ENCODE measurements around the gene KDM4B.

Gene KDM4B

GRCh38 chr19:5040544-5041167, 71.7 kb downstream of the KDM4B start:
- TF ChIP-seq CTCF (IDR thresholded peaks at IDR 0.05; ENCODE audit: low read depth, low read length, missing control alignments): no peak
- DNase-seq: no peak
- Histone ChIP-seq H3K27ac (no peak overlapping the region), H3K27me3 (replicated peaks) (no peaks in the 10 kb centered on the region), H3K36me3 (replicated peaks) (peaks cover 34% of the 10 kb centered on the region), H3K4me3 (ENCODE audit: low read depth, low read length) (no peak overlapping the region)
- in situ Hi-C loops (cut with HindIII; ENCODE audit: low pct_ligation_motif_present, low sequenced_read_pairs): no loop called here

- Histone ChIP-seq H3K36me3 (replicated peaks) (peaks cover 34% of the 10 kb centered on the region), H3K4me3 (ENCODE audit: low read depth, low read length) (no peak overlapping the region), H3K27me3 (replicated peaks) (no peaks in the 10 kb centered on the region), H3K27ac (no peak overlapping the region)
- TF ChIP-seq CTCF (IDR thresholded peaks at IDR 0.05; ENCODE audit: low read depth, low read length, missing control alignments): no peak
- no peak for DNase-seq
- in situ Hi-C loops (cut with HindIII; ENCODE audit: low pct_ligation_motif_present, low sequenced_read_pairs): no loop called here
Observed at GRCh38 chr19:5041168-5041912, 72.4 kb downstream of the KDM4B start.

- in situ Hi-C loops (cut with HindIII; ENCODE audit: low pct_ligation_motif_present, low sequenced_read_pairs): no loop called here
- Histone ChIP-seq H3K27ac (no peak overlapping the region), H3K27me3 (replicated peaks) (no peaks in the 10 kb centered on the region), H3K36me3 (replicated peaks) (peaks cover 34% of the 10 kb centered on the region), H3K4me3 (ENCODE audit: low read depth, low read length) (no peak overlapping the region)
- no peak for TF ChIP-seq CTCF (IDR thresholded peaks at IDR 0.05; ENCODE audit: low read depth, low read length, missing control alignments)
- DNase-seq: no peak
Observed at GRCh38 chr19:5041913-5042187, 72.9 kb downstream of the KDM4B start.

- in situ Hi-C loops (cut with HindIII; ENCODE audit: low pct_ligation_motif_present, low sequenced_read_pairs): no loop called here
- no peak overlapping the region for H3K4me3 ChIP-seq (ENCODE audit: low read depth, low read length)
- H3K36me3 ChIP-seq (replicated peaks): peaks cover 36% of the 10 kb centered on the region
- H3K27ac ChIP-seq: no peak overlapping the region
- no peak for TF ChIP-seq CTCF (IDR thresholded peaks at IDR 0.05; ENCODE audit: low read depth, low read length, missing control alignments)
- no peak for DNase-seq
- H3K27me3 ChIP-seq (replicated peaks): no peaks in the 10 kb centered on the region
Observed at GRCh38 chr19:5042556-5042955, 73.6 kb downstream of the KDM4B start.

- no peak overlapping the region for H3K27ac ChIP-seq
- H3K36me3 ChIP-seq (replicated peaks): peaks cover 34% of the 10 kb centered on the region
- H3K4me3 ChIP-seq (ENCODE audit: low read depth, low read length): no peak overlapping the region
- TF ChIP-seq CTCF (IDR thresholded peaks at IDR 0.05; ENCODE audit: low read depth, low read length, missing control alignments): no peak
- no peaks in the 10 kb centered on the region for H3K27me3 ChIP-seq (replicated peaks)
- no peak for DNase-seq
- in situ Hi-C loops (cut with HindIII; ENCODE audit: low pct_ligation_motif_present, low sequenced_read_pairs): no loop called here
Observed at GRCh38 chr19:5045029-5045428, 76.1 kb downstream of the KDM4B start.

GRCh38 chr19:5045956-5046338, 77.0 kb downstream of the KDM4B start:
- Histone ChIP-seq H3K4me3 (ENCODE audit: low read depth, low read length) (no peak overlapping the region), H3K27me3 (replicated peaks) (no peaks in the 10 kb centered on the region), H3K36me3 (replicated peaks) (peaks cover 26% of the 10 kb centered on the region), H3K27ac (no peak overlapping the region)
- no peak for TF ChIP-seq CTCF (IDR thresholded peaks at IDR 0.05; ENCODE audit: low read depth, low read length, missing control alignments)
- no peak for DNase-seq
- in situ Hi-C loops (cut with HindIII; ENCODE audit: low pct_ligation_motif_present, low sequenced_read_pairs): no loop called here

All from brain microvascular endothelial cell (primary cell).